ENCODE results near the gene AMPH.

AMPH gene

GRCh38 chr7:38568497-38568896 is 62.7 kb downstream of the AMPH start:
- H3K27ac ChIP-seq (ENCODE audit: low read depth, low read length), result no peak overlapping the region
- no peaks in the 10 kb centered on the region for H3K79me2 ChIP-seq (ENCODE audit: control insufficient read depth, insufficient read depth, low read length, unreplicated experiment)
- H3K36me3 ChIP-seq (ENCODE audit: insufficient read depth, low read length), result no peaks in the 10 kb centered on the region
- no peaks in the 10 kb centered on the region for H3K27me3 ChIP-seq (ENCODE audit: insufficient read depth, low read length)
- H2AFZ ChIP-seq (ENCODE audit: low read length, unreplicated experiment), result no peak overlapping the region
- peaks cover 2% of the 10 kb centered on the region for H3K4me1 ChIP-seq (ENCODE audit: control insufficient read depth, insufficient read depth, low read length, unreplicated experiment)
- H3K4me3 ChIP-seq (ENCODE audit: low read depth, low read length), result no peak overlapping the region

- Histone ChIP-seq H3K36me3 (ENCODE audit: insufficient read depth, low read length) (no peaks in the 10 kb centered on the region), H3K27ac (ENCODE audit: low read depth, low read length) (no peak overlapping the region), H3K4me1 (ENCODE audit: control insufficient read depth, insufficient read depth, low read length, unreplicated experiment) (peaks cover 5% of the 10 kb centered on the region), H3K4me3 (ENCODE audit: low read depth, low read length) (no peak overlapping the region), H2AFZ (ENCODE audit: low read length, unreplicated experiment) (no peak overlapping the region), H3K27me3 (ENCODE audit: insufficient read depth, low read length) (no peaks in the 10 kb centered on the region), H3K79me2 (ENCODE audit: control insufficient read depth, insufficient read depth, low read length, unreplicated experiment) (no peaks in the 10 kb centered on the region)
Observed at GRCh38 chr7:38565289-38565688, 65.9 kb downstream of the AMPH start.

DNA sequence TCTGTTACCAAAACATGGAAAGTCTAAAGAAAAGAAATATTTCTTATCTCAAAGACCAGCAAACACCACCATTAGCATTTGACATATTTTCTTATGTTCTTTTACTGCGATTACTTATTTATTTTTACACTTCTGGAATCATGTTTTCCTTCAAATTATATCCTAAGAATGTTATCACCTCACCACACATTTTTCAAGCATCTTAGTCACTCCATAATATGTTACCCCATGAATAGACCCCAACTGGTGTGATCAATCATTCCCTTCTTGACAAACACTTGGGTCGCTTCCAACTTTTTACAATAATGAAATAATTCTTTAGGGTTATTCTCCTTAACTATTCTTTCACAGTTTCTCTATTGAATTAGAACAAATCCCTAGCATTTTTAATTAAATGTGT is 67.4 kb downstream of the AMPH start:
- no peak overlapping the region for H3K4me3 ChIP-seq (ENCODE audit: low read depth, low read length)
- H2AFZ ChIP-seq (ENCODE audit: low read length, unreplicated experiment), result no peak overlapping the region
- no peak overlapping the region for H3K27ac ChIP-seq (ENCODE audit: low read depth, low read length)
- no peaks in the 10 kb centered on the region for H3K36me3 ChIP-seq (ENCODE audit: insufficient read depth, low read length)
- H3K4me1 ChIP-seq (ENCODE audit: control insufficient read depth, insufficient read depth, low read length, unreplicated experiment), result peaks cover 5% of the 10 kb centered on the region
- no peaks in the 10 kb centered on the region for H3K27me3 ChIP-seq (ENCODE audit: insufficient read depth, low read length)
- no peaks in the 10 kb centered on the region for H3K79me2 ChIP-seq (ENCODE audit: control insufficient read depth, insufficient read depth, low read length, unreplicated experiment)

DNA sequence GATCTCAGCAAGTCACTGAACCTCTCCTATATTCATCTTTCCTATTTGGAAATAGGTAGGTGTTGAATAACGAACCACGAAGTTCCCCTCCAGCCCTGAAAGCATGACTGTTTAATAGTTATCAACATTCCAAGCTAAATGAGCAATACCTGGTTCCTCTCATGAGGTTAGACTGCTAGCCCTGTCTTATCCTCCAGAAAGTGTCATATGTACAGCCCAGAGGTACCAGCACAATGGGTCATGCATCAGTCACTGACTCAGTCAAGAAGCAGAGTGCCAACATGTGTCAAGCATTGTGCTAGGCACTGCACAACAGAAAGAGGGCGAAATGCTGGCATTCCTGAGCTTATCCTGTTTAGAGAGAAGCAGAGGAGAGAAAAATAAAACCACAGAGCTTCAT is 70.0 kb downstream of the AMPH start:
- H3K36me3 ChIP-seq (ENCODE audit: insufficient read depth, low read length), result no peaks in the 10 kb centered on the region
- H3K4me3 ChIP-seq (ENCODE audit: low read depth, low read length), result no peak overlapping the region

GRCh38 chr7:38558761-38559345 is 72.3 kb downstream of the AMPH start:
- Histone ChIP-seq H3K27ac (ENCODE audit: low read depth, low read length) (no peak overlapping the region), H3K79me2 (ENCODE audit: control insufficient read depth, insufficient read depth, low read length, unreplicated experiment) (no peaks in the 10 kb centered on the region), H3K36me3 (ENCODE audit: insufficient read depth, low read length) (no peaks in the 10 kb centered on the region), H2AFZ (ENCODE audit: low read length, unreplicated experiment) (no peak overlapping the region), H3K4me1 (ENCODE audit: control insufficient read depth, insufficient read depth, low read length, unreplicated experiment) (peaks cover 5% of the 10 kb centered on the region), H3K27me3 (ENCODE audit: insufficient read depth, low read length) (no peaks in the 10 kb centered on the region), H3K4me3 (ENCODE audit: low read depth, low read length) (no peak overlapping the region)

More for the DNA sequence above, 70.0 kb downstream of the AMPH start:
- Histone ChIP-seq H3K79me2 (ENCODE audit: control insufficient read depth, insufficient read depth, low read length, unreplicated experiment) (no peaks in the 10 kb centered on the region), H2AFZ (ENCODE audit: low read length, unreplicated experiment) (no peak overlapping the region), H3K27me3 (ENCODE audit: insufficient read depth, low read length) (no peaks in the 10 kb centered on the region), H3K27ac (ENCODE audit: low read depth, low read length) (no peak overlapping the region), H3K4me1 (ENCODE audit: control insufficient read depth, insufficient read depth, low read length, unreplicated experiment) (peaks cover 5% of the 10 kb centered on the region)

DNA sequence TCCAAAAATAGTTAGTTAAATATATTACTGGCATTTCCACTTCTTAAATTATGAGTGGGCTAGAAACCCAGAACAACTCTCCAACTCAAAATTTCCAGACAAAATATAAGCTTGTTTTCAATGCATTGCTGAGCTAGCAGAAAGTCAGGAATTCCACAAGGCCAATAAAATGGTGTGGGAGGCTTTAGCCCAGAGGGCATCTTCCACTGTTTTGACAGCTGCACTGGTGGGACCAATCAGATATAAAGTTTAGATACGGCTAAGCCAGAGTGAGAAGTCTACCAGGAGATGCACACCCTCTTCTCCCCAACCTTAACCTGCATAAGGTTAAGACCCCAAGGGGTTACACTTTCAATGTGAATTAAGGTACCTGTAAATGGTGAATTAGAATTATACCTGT is 76.6 kb downstream of the AMPH start:
- Histone ChIP-seq H3K36me3 (ENCODE audit: insufficient read depth, low read length) (no peaks in the 10 kb centered on the region), H3K79me2 (ENCODE audit: control insufficient read depth, insufficient read depth, low read length, unreplicated experiment) (no peaks in the 10 kb centered on the region), H3K27ac (ENCODE audit: low read depth, low read length) (no peak overlapping the region), H2AFZ (ENCODE audit: low read length, unreplicated experiment) (no peak overlapping the region), H3K27me3 (ENCODE audit: insufficient read depth, low read length) (no peaks in the 10 kb centered on the region), H3K4me3 (ENCODE audit: low read depth, low read length) (no peak overlapping the region), H3K4me1 (ENCODE audit: control insufficient read depth, insufficient read depth, low read length, unreplicated experiment) (no peaks in the 10 kb centered on the region)

- no peak overlapping the region for H3K27ac ChIP-seq (ENCODE audit: low read depth, low read length)
- no peak overlapping the region for H2AFZ ChIP-seq (ENCODE audit: low read length, unreplicated experiment)
- H3K4me1 ChIP-seq (ENCODE audit: control insufficient read depth, insufficient read depth, low read length, unreplicated experiment), result no peaks in the 10 kb centered on the region
- no peak overlapping the region for H3K4me3 ChIP-seq (ENCODE audit: low read depth, low read length)
- H3K36me3 ChIP-seq (ENCODE audit: insufficient read depth, low read length), result no peaks in the 10 kb centered on the region
- no peaks in the 10 kb centered on the region for H3K27me3 ChIP-seq (ENCODE audit: insufficient read depth, low read length)
- no peaks in the 10 kb centered on the region for H3K79me2 ChIP-seq (ENCODE audit: control insufficient read depth, insufficient read depth, low read length, unreplicated experiment)
Observed at GRCh38 chr7:38550836-38551235, 80.3 kb downstream of the AMPH start.

- Histone ChIP-seq H3K27me3 (ENCODE audit: insufficient read depth, low read length) (no peaks in the 10 kb centered on the region), H3K36me3 (ENCODE audit: insufficient read depth, low read length) (no peaks in the 10 kb centered on the region), H3K4me3 (ENCODE audit: low read depth, low read length) (no peak overlapping the region), H3K79me2 (ENCODE audit: control insufficient read depth, insufficient read depth, low read length, unreplicated experiment) (no peaks in the 10 kb centered on the region), H3K4me1 (ENCODE audit: control insufficient read depth, insufficient read depth, low read length, unreplicated experiment) (no peaks in the 10 kb centered on the region), H2AFZ (ENCODE audit: low read length, unreplicated experiment) (no peak overlapping the region), H3K27ac (ENCODE audit: low read depth, low read length) (no peak overlapping the region)
Observed at GRCh38 chr7:38548605-38549004, 82.6 kb downstream of the AMPH start.

DNA sequence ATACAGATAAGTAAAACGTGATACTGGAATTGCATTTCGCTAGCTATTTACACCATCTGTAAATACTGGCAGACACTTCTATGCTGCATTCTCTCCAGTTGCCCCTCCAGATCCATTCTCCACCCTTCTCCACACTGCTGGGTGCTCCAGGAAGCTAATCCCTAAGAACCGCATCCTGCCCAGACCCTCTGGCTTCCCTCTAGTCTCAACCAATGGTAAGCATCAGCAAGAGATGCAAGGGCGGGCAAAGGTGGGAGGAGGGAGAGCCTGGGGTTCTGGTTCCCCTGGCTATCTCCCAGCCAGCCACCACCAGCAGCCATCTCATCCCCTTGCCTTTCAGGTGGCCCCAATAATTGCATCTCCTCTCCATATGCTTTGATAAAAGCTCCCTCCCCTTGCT is 84.4 kb downstream of the AMPH start:
- no peaks in the 10 kb centered on the region for H3K79me2 ChIP-seq (ENCODE audit: control insufficient read depth, insufficient read depth, low read length, unreplicated experiment)
- no peak overlapping the region for H3K4me3 ChIP-seq (ENCODE audit: low read depth, low read length)
- H3K36me3 ChIP-seq (ENCODE audit: insufficient read depth, low read length), result no peaks in the 10 kb centered on the region
- H2AFZ ChIP-seq (ENCODE audit: low read length, unreplicated experiment), result no peak overlapping the region
- peaks cover 3% of the 10 kb centered on the region for H3K4me1 ChIP-seq (ENCODE audit: control insufficient read depth, insufficient read depth, low read length, unreplicated experiment)
- no peaks in the 10 kb centered on the region for H3K27me3 ChIP-seq (ENCODE audit: insufficient read depth, low read length)
- no peak overlapping the region for H3K27ac ChIP-seq (ENCODE audit: low read depth, low read length)

DNA sequence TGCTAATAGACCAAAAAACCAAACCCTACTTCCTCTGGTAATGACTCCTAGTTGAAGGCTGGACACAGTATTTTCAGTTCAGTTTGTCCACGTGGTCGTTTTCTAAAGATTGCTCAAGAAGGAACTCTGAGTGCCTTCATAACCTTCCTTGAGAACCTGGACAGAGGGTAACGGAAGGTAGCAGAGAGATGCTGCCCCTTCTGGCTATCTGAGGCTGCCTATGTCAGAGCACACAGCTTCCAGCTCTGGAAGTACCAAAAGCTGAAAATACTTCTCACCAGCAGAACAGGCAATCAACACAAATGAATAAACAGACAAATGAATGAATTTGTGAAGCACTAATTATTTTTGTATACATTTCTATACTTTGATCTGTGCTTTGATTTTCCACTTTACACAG is 85.2 kb downstream of the AMPH start:
- no peak overlapping the region for H3K27ac ChIP-seq (ENCODE audit: low read depth, low read length)
- no peaks in the 10 kb centered on the region for H3K79me2 ChIP-seq (ENCODE audit: control insufficient read depth, insufficient read depth, low read length, unreplicated experiment)
- H3K27me3 ChIP-seq (ENCODE audit: insufficient read depth, low read length), result no peaks in the 10 kb centered on the region
- no peak overlapping the region for H3K4me3 ChIP-seq (ENCODE audit: low read depth, low read length)
- peaks cover 5% of the 10 kb centered on the region for H3K4me1 ChIP-seq (ENCODE audit: control insufficient read depth, insufficient read depth, low read length, unreplicated experiment)
- no peaks in the 10 kb centered on the region for H3K36me3 ChIP-seq (ENCODE audit: insufficient read depth, low read length)
- H2AFZ ChIP-seq (ENCODE audit: low read length, unreplicated experiment), result no peak overlapping the region

- no peaks in the 10 kb centered on the region for H3K79me2 ChIP-seq (ENCODE audit: control insufficient read depth, insufficient read depth, low read length, unreplicated experiment)
- H3K27me3 ChIP-seq (ENCODE audit: insufficient read depth, low read length), result no peaks in the 10 kb centered on the region
- H3K4me3 ChIP-seq (ENCODE audit: low read depth, low read length), result no peak overlapping the region
- peaks cover 5% of the 10 kb centered on the region for H3K4me1 ChIP-seq (ENCODE audit: control insufficient read depth, insufficient read depth, low read length, unreplicated experiment)
- H2AFZ ChIP-seq (ENCODE audit: low read length, unreplicated experiment), result no peak overlapping the region
- H3K27ac ChIP-seq (ENCODE audit: low read depth, low read length), result no peak overlapping the region
- H3K36me3 ChIP-seq (ENCODE audit: insufficient read depth, low read length), result no peaks in the 10 kb centered on the region
Observed at GRCh38 chr7:38542156-38542555, 89.0 kb downstream of the AMPH start.
